ENCODE results near the gene HVCN1. TPM values are rescaled to one million over a fixed set of nuclear protein-coding genes. Genes with fewer than 3 reads are reported as not detected.

Gene HVCN1
- total and polyA plus RNA-seq, 2 donors from 2014 or later: 4.7 to 7.1 TPM

DNA sequence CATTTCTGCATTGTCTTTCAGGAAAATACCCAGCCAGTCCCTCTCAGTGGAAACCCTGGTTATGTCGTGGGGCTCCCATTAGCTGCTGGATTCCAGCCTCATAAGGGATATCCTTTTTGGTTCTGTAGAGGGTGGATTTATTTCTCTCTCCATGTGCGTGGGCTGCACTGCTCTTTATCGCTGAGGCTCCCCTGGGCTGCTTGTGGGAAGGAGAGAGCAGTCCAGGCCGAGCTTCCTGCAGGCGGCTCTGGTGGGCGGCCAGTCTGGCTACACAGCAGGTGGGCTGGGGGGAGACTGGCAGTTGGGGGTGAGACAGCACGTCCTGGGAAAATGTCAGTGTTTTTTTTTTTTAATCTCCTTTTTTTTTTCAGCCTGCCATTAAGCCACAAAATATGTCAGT lies 47.4 kb downstream of the HVCN1 start:
- Histone ChIP-seq H3K36me3 (ENCODE audit: control insufficient read depth in 2 of 3, insufficient read depth in 3 of 3, low read length in 3 of 3) (peaks cover 0 to 2% (median 0%) of the 10 kb centered on the region in 3 donors), H3K4me3 (ENCODE audit: low read length in 3 of 3) (no peak overlapping the region), H3K27ac (ENCODE audit: low read depth in 2 of 2, low read length in 2 of 2) (no peak overlapping the region), H3K4me1 (ENCODE audit: control insufficient read depth in 2 of 3, insufficient read depth in 2 of 3, low read depth in 1 of 3, low read length in 3 of 3) (no peaks in the 10 kb centered on the region), H3K9ac (ENCODE audit: low read length in 3 of 3) (no peak overlapping the region), H3K9me3 (ENCODE audit: control insufficient read depth in 2 of 3, insufficient read depth in 1 of 3, low read length in 3 of 3) (no peaks in the 10 kb centered on the region), H3K27me3 (ENCODE audit: control insufficient read depth, insufficient read depth, low read length) (no peaks in the 10 kb centered on the region)
- DNase-seq: peak in 4 of 5 donors; percentile 44 to 68 (median 55)
- TF ChIP-seq, protein P1, sequence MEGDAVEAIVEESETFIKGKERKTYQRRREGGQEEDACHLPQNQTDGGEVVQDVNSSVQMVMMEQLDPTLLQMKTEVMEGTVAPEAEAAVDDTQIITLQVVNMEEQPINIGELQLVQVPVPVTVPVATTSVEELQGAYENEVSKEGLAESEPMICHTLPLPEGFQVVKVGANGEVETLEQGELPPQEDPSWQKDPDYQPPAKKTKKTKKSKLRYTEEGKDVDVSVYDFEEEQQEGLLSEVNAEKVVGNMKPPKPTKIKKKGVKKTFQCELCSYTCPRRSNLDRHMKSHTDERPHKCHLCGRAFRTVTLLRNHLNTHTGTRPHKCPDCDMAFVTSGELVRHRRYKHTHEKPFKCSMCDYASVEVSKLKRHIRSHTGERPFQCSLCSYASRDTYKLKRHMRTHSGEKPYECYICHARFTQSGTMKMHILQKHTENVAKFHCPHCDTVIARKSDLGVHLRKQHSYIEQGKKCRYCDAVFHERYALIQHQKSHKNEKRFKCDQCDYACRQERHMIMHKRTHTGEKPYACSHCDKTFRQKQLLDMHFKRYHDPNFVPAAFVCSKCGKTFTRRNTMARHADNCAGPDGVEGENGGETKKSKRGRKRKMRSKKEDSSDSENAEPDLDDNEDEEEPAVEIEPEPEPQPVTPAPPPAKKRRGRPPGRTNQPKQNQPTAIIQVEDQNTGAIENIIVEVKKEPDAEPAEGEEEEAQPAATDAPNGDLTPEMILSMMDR (IDR thresholded peaks at IDR 0.05; ENCODE audit: borderline replicate concordance, extremely low read depth, insufficient read depth): no peak
- intact Hi-C loops (cut with DNase I): no loop called here
- no peak for FAIRE-seq

GRCh38 chr12:110640275-110641025 lies 48.5 kb downstream of the HVCN1 start:
- intact Hi-C loops (cut with DNase I): no loop called here
- TF ChIP-seq, protein P1 (IDR thresholded peaks at IDR 0.05; ENCODE audit: borderline replicate concordance, extremely low read depth, insufficient read depth): no peak
- peaks cover 0 to 2% (median 0%) of the 10 kb centered on the region in 3 donors for H3K36me3 ChIP-seq (ENCODE audit: control insufficient read depth in 2 of 3, insufficient read depth in 3 of 3, low read length in 3 of 3)
- no peak overlapping the region for H3K4me3 ChIP-seq (ENCODE audit: low read length in 3 of 3)
- DNase-seq (no peak), FAIRE-seq (no peak)
- H3K4me1 ChIP-seq (ENCODE audit: control insufficient read depth in 2 of 3, insufficient read depth in 2 of 3, low read depth in 1 of 3, low read length in 3 of 3): no peaks in the 10 kb centered on the region
- no peaks in the 10 kb centered on the region for H3K27me3 ChIP-seq (ENCODE audit: control insufficient read depth, insufficient read depth, low read length)
- H3K27ac ChIP-seq (ENCODE audit: low read depth in 2 of 2, low read length in 2 of 2): no peak overlapping the region
- no peaks in the 10 kb centered on the region for H3K9me3 ChIP-seq (ENCODE audit: control insufficient read depth in 2 of 3, insufficient read depth in 1 of 3, low read length in 3 of 3)
- no peak overlapping the region for H3K9ac ChIP-seq (ENCODE audit: low read length in 3 of 3)

- Histone ChIP-seq H3K9me3 (ENCODE audit: control insufficient read depth in 2 of 3, insufficient read depth in 1 of 3, low read length in 3 of 3) (no peaks in the 10 kb centered on the region), H3K27me3 (ENCODE audit: control insufficient read depth, insufficient read depth, low read length) (no peaks in the 10 kb centered on the region), H3K27ac (ENCODE audit: low read depth in 2 of 2, low read length in 2 of 2) (no peak overlapping the region), H3K4me1 (ENCODE audit: control insufficient read depth in 2 of 3, insufficient read depth in 2 of 3, low read depth in 1 of 3, low read length in 3 of 3) (no peaks in the 10 kb centered on the region), H3K9ac (ENCODE audit: low read length in 3 of 3) (no peak overlapping the region), H3K4me3 (ENCODE audit: low read length in 3 of 3) (no peak overlapping the region), H3K36me3 (ENCODE audit: control insufficient read depth in 2 of 3, insufficient read depth in 3 of 3, low read length in 3 of 3) (peaks cover 0 to 2% (median 0%) of the 10 kb centered on the region in 3 donors)
- FAIRE-seq (no peak), DNase-seq (no peak)
- TF ChIP-seq, protein P1 (IDR thresholded peaks at IDR 0.05; ENCODE audit: borderline replicate concordance, extremely low read depth, insufficient read depth): no peak
- intact Hi-C loops (cut with DNase I): no loop called here
These were observed 49.4 kb downstream of the HVCN1 start for GRCh38 chr12:110639336-110640141.

All from kidney (tissue), 14 donors.